GM19468 (cell line): ENCODE data around the gene SLC5A1.

Experiments used
- ATAC-seq: cut with Tn5 transposase; IDR thresholded peaks from one replicate; pipeline ENCODE4 v1.9.1; 2021; ENCODE audit warnings: mild to moderate bottlenecking, moderate library complexity, moderate number of reproducible peaks; ENCODE audit not compliant: unreplicated experiment; ENCODE audit errors: extremely low read depth

SLC5A1 gene

GRCh38 chr22:32048069-32048468, 5.0 kb downstream of the SLC5A1 start:
- ATAC-seq, result no peak

- ATAC-seq, result no peak
Measured at GRCh38 chr22:32050678-32051515, 7.8 kb downstream of the SLC5A1 start.

GRCh38 chr22:32052244-32052643, 9.2 kb downstream of the SLC5A1 start:
- ATAC-seq, result no peak

- no peak for ATAC-seq
Measured at GRCh38 chr22:32052936-32053791, 10.1 kb downstream of the SLC5A1 start.

GRCh38 chr22:32055069-32055468, 12.0 kb downstream of the SLC5A1 start:
- no peak for ATAC-seq

GRCh38 chr22:32058656-32059260, 15.7 kb downstream of the SLC5A1 start:
- ATAC-seq, result no peak

- no peak for ATAC-seq
Measured at GRCh38 chr22:32059426-32059825, 16.4 kb downstream of the SLC5A1 start.

GRCh38 chr22:32063701-32064100, 20.6 kb downstream of the SLC5A1 start:
- ATAC-seq, result no peak

GRCh38 chr22:32066820-32067219, 23.8 kb downstream of the SLC5A1 start:
- ATAC-seq, result no peak

- ATAC-seq, result no peak
Measured at GRCh38 chr22:32067613-32068012, 24.6 kb downstream of the SLC5A1 start.

- ATAC-seq, result no peak
Measured at GRCh38 chr22:32069579-32070372, 26.7 kb downstream of the SLC5A1 start.

- no peak for ATAC-seq
Measured at GRCh38 chr22:32073262-32073661, 30.2 kb downstream of the SLC5A1 start.

GRCh38 chr22:32073823-32074380, 30.8 kb downstream of the SLC5A1 start:
- ATAC-seq, result no peak

- ATAC-seq, result no peak
Measured at GRCh38 chr22:32075997-32076760, 33.1 kb downstream of the SLC5A1 start.

- no peak for ATAC-seq
Measured at GRCh38 chr22:32076761-32077084, 33.7 kb downstream of the SLC5A1 start.

- ATAC-seq, result no peak
Measured at GRCh38 chr22:32077151-32077550, 34.1 kb downstream of the SLC5A1 start.

- ATAC-seq, result no peak
Measured at GRCh38 chr22:32079130-32080089, 36.3 kb downstream of the SLC5A1 start.

- no peak for ATAC-seq
Measured at GRCh38 chr22:32080904-32081303, 37.8 kb downstream of the SLC5A1 start.
